Stimulated activated CD4-positive, alpha-beta T cell treated with anti-CD3 and anti-CD28 coated beads, Interleukin-1b, Interleukin-23, amount 100 ng/mL, for 1 hour (primary cell): Measurements from ENCODE around the gene SERGEF.

Experiments
- DNase-seq, 2 donors: peaks; one replicate each; pipeline ENCODE4 v3.0.0-alpha.2; 2020; ENCODE audit warnings: low read depth in 2 of 2

Gene SERGEF

GRCh38 chr11:17748761-17749721 is 263.8 kb downstream of the SERGEF start:
- DNase-seq, result no peak

- no peak for DNase-seq
Observed at GRCh38 chr11:17748044-17748443, 264.8 kb downstream of the SERGEF start.

- no peak for DNase-seq
Observed at GRCh38 chr11:17747131-17747955, 265.5 kb downstream of the SERGEF start.

GRCh38 chr11:17746096-17746495 is 266.8 kb downstream of the SERGEF start:
- no peak for DNase-seq

GRCh38 chr11:17745023-17745772 is 267.6 kb downstream of the SERGEF start:
- DNase-seq, result no peak

GRCh38 chr11:17744151-17744940 is 268.5 kb downstream of the SERGEF start:
- DNase-seq, result no peak

- DNase-seq, result no peak
Observed at GRCh38 chr11:17743808-17744119, 269.1 kb downstream of the SERGEF start.

- no peak for DNase-seq
Observed at GRCh38 chr11:17743026-17743807, 269.6 kb downstream of the SERGEF start.

- DNase-seq, result no peak
Observed at GRCh38 chr11:17742019-17742418, 270.8 kb downstream of the SERGEF start.

GRCh38 chr11:17741487-17741886 is 271.4 kb downstream of the SERGEF start:
- DNase-seq, result no peak

- no peak for DNase-seq
Observed at GRCh38 chr11:17740649-17741235, 272.1 kb downstream of the SERGEF start.

- DNase-seq, result no peak
Observed at GRCh38 chr11:17739945-17740338, 272.9 kb downstream of the SERGEF start.

GRCh38 chr11:17738151-17738973 is 274.5 kb downstream of the SERGEF start:
- DNase-seq, result no peak
